MCF 10A (cell line): ENCODE measurements around the gene SP8. TPM values are rescaled to one million over a fixed set of nuclear protein-coding genes. Genes with fewer than 3 reads are reported as not detected.

Source experiments
- BruUV-seq: library from RNA; stranded (reverse); fragments of 400-500 nt; replicated peaks from 2 replicates; lab custom pipeline; 2021; lab: Mats Ljungman, UMichigan
- CTCF ChIA-PET: fragments of 300-600 bp; sonication (Branson Sonifier 250); formaldehyde crosslinking; extraction: SDS; loops from one replicate; lab custom pipeline; 2021; ENCODE audit warnings: antibody characterized with exemption, inconsistent platforms; lab: Yijun Ruan, JAX
- POLR2A ChIA-PET: fragments of 300-600, 350-650 bp; sonication (Branson Sonifier 250); formaldehyde crosslinking; extraction: SDS; loops from one replicate; lab custom pipeline; 2020; ENCODE audit warnings: antibody characterized with exemption, inconsistent platforms; lab: Yijun Ruan, JAX
- DNase-seq: peaks from one replicate; pipeline ENCODE4 v3.0.0-alpha.2; 2018; ENCODE audit not compliant: unreplicated experiment
- H3K27ac Mint-ChIP-seq: one replicate; pipeline ENCODE4 v1.8.0; 2022; ENCODE audit warnings: mild to moderate bottlenecking, low read depth, mixed read lengths; ENCODE audit not compliant: unreplicated experiment
- H3K27me3 Mint-ChIP-seq: one replicate; pipeline ENCODE4 v1.8.0; 2022; ENCODE audit warnings: mixed read lengths; ENCODE audit not compliant: insufficient read depth, unreplicated experiment
- H3K36me3 Mint-ChIP-seq: one replicate; pipeline ENCODE4 v1.8.0; 2022; ENCODE audit warnings: mild to moderate bottlenecking, moderate library complexity, mixed read lengths; ENCODE audit not compliant: insufficient read depth, unreplicated experiment
- H3K4me1 Mint-ChIP-seq: one replicate; pipeline ENCODE4 v1.8.0; 2022; ENCODE audit warnings: mixed read lengths; ENCODE audit not compliant: insufficient read depth, unreplicated experiment
- H3K4me3 Mint-ChIP-seq: one replicate; pipeline ENCODE4 v1.8.0; 2022; ENCODE audit warnings: mild to moderate bottlenecking, moderate library complexity, mixed read lengths; ENCODE audit not compliant: unreplicated experiment
- H3K9me3 Mint-ChIP-seq: one replicate; pipeline ENCODE4 v1.8.0; 2022; ENCODE audit warnings: mixed read lengths; ENCODE audit not compliant: unreplicated experiment
- CTCF ChIP-seq: fragments of 200-600 bp; IDR thresholded peaks from one replicate; pipeline ENCODE4 v1.8.0; 2022; ENCODE audit warnings: antibody characterized with exemption, mild to moderate bottlenecking; ENCODE audit not compliant: unreplicated experiment
- intact Hi-C: fragments of 100-400 bp; cut with micrococcal nuclease; formaldehyde crosslinking; loops from 2 replicates; pipeline ENCODE4 v1.14.1; 2022
- total RNA-seq: library from RNA; stranded (reverse); gene quantifications from 2 replicates; pipeline ENCODE4 v1.2.3, GENCODE V29; 2022

The SP8 gene
- total RNA-seq, 1 experiment from 2014 or later, result 0.16 TPM

- no TSS peak for BruUV-seq
- Mint-ChIP-seq H3K27ac (peak overlapping the region; percentile 39), H3K4me3 (peak overlapping the region; percentile 86), H3K9me3 (no peaks in the 10 kb centered on the region), H3K4me1 (peaks cover 6% of the 10 kb centered on the region), H3K36me3 (no peaks in the 10 kb centered on the region), H3K27me3 (peaks cover 33% of the 10 kb centered on the region)
- no peak for TF ChIP-seq CTCF
- intact Hi-C loops, result loop anchor here (2.0 kb wide), 1 partner anchor 49 kb away; no protein-coding TSS in a partner anchor
- POLR2A ChIA-PET, result interaction anchor here (0.6 to 2.8 kb wide), 7 partner anchors 13 to 1160 kb away, joined by 3 to 19 read pairs (median 3); partner anchors contain the start of gene CDCA7L
- peak; percentile 44 for DNase-seq
- CTCF ChIA-PET, result interaction anchor here (0.7 to 1.1 kb wide), 4 partner anchors 9 to 99 kb away, joined by 3 to 4 read pairs (median 3); no protein-coding TSS in a partner anchor
Observed at GRCh38 chr7:20785157-20786048, 1.3 kb downstream of the SP8 start.

- Mint-ChIP-seq H3K27ac (no peak overlapping the region), H3K4me1 (peaks cover 6% of the 10 kb centered on the region), H3K4me3 (peak overlapping the region; percentile 86), H3K36me3 (no peaks in the 10 kb centered on the region), H3K9me3 (no peaks in the 10 kb centered on the region), H3K27me3 (peaks cover 25% of the 10 kb centered on the region)
- intact Hi-C loops, result no loop called here
- TF ChIP-seq CTCF, result no peak
- CTCF ChIA-PET, result interaction anchor here (0.6 to 1.1 kb wide), 3 partner anchors 9 to 461 kb away, joined by 3 to 4 read pairs (median 3); no protein-coding TSS in a partner anchor
- POLR2A ChIA-PET, result interaction anchor here (0.7 to 2.8 kb wide), 3 partner anchors 14 to 467 kb away, joined by 3 to 19 read pairs (median 5); no protein-coding TSS in a partner anchor
- peak; percentile 63 for DNase-seq
- BruUV-seq, result no TSS peak
Observed at GRCh38 chr7:20784388-20785156, 2.1 kb downstream of the SP8 start.

- H3K9me3 Mint-ChIP-seq, result no peaks in the 10 kb centered on the region
- H3K4me1 Mint-ChIP-seq, result peaks cover 6% of the 10 kb centered on the region
- peak overlapping the region; percentile 72 for H3K4me3 Mint-ChIP-seq
- DNase-seq, result no peak
- TF ChIP-seq CTCF, result no peak
- intact Hi-C loops, result no loop called here
- H3K27ac Mint-ChIP-seq, result no peak overlapping the region
- ChIA-PET POLR2A (no interaction called here), CTCF (interaction anchor here (0.6 kb wide), 1 partner anchor 462 kb away, joined by 3 read pairs; no protein-coding TSS in a partner anchor)
- BruUV-seq, result no TSS peak
- no peaks in the 10 kb centered on the region for H3K36me3 Mint-ChIP-seq
- H3K27me3 Mint-ChIP-seq, result peaks cover 22% of the 10 kb centered on the region
Observed at GRCh38 chr7:20783700-20784387, 2.8 kb downstream of the SP8 start.
